Panc1 (cell line): Measurements from ENCODE around the gene RGS5. TPM values are rescaled to one million over a fixed set of nuclear protein-coding genes. Genes with fewer than 3 reads are reported as not detected.
"Not testable (repeated sequence)": the region's sequence is repeated elsewhere in the genome, so short reads cannot be mapped to it uniquely, and the experiment has no call there.

Experiments
- ATAC-seq: fragments of 200-7000 bp; cut with Tn5 transposase; 2 replicates; pipeline ENCODE4 v1.9.1; 2020; ENCODE audit warnings: mild to moderate bottlenecking, moderate library complexity
- BruUV-seq: library from RNA; stranded (reverse); fragments of 400-500 nt; replicated peaks from 2 replicates; lab custom pipeline; 2021; lab: Mats Ljungman, UMichigan
- CTCF ChIA-PET: fragments of 300-600 bp; sonication (Branson Sonifier 250); formaldehyde crosslinking; loops from one replicate; lab custom pipeline; 2022; ENCODE audit warnings: antibody characterized with exemption; lab: Charles Lee
- POLR2A ChIA-PET: fragments of 300-600 bp; sonication (Branson Sonifier 250); formaldehyde crosslinking; loops from one replicate; lab custom pipeline; 2022; ENCODE audit warnings: antibody characterized with exemption; lab: Charles Lee
- DNase-seq: peaks from one replicate; pipeline ENCODE4 v3.0.0-alpha.2; 2010; ENCODE audit warnings: low read depth, low spot score
- H3K27ac ChIP-seq: 2 replicates; pipeline ENCODE4 v1.5.1; 2011; ENCODE audit warnings: mild to moderate bottlenecking, low read length, inconsistent platforms
- H3K27me3 ChIP-seq: fragments of 200-500 bp; sonication (Bioruptor generic); 2 replicates; pipeline ENCODE4 v1.6.0; 2014; ENCODE audit warnings: low read length, inconsistent platforms; ENCODE audit not compliant: control insufficient read depth, insufficient read depth
- H3K36me3 ChIP-seq: fragments of 200-500 bp; sonication (Bioruptor generic); 2 replicates; pipeline ENCODE4 v1.5.1; 2014; ENCODE audit warnings: inconsistent platforms, mild to moderate bottlenecking, low read length, moderate library complexity; ENCODE audit not compliant: control insufficient read depth, insufficient read depth
- H3K4me1 ChIP-seq: 2 replicates; pipeline ENCODE4 v1.5.1; 2011; ENCODE audit warnings: inconsistent platforms, mild to moderate bottlenecking, low read length, moderate library complexity; ENCODE audit not compliant: control insufficient read depth, insufficient read depth
- H3K4me3 ChIP-seq, 2 experiments: 2 replicates each; pipeline ENCODE4 v1.5.1; 2011 to 2012; ENCODE audit warnings: low read depth in 2 of 2, low read length in 2 of 2, mild to moderate bottlenecking in 2 of 2, inconsistent platforms in 1 of 2, moderate library complexity in 1 of 2
- H3K9me3 ChIP-seq: fragments of 200-500 bp; sonication (Bioruptor generic); 2 replicates; pipeline ENCODE4 v1.5.1; 2014; ENCODE audit warnings: low read depth, mild to moderate bottlenecking, inconsistent platforms, low read length, moderate library complexity; ENCODE audit not compliant: control insufficient read depth, insufficient read depth
- CTCF ChIP-seq: fragments of 450-650 bp; IDR thresholded peaks from 2 replicates; pipeline ENCODE4 v1.5.1; 2017; ENCODE audit warnings: mild to moderate bottlenecking
- POLR2AphosphoS5 ChIP-seq: IDR thresholded peaks from 2 replicates; pipeline ENCODE4 v1.6.1; 2012; ENCODE audit warnings: mild to moderate bottlenecking, low read depth, low read length, moderate library complexity
- REST ChIP-seq, 2 experiments: IDR thresholded peaks; 2 replicates each; pipeline ENCODE4 v1.6.1; 2011 to 2012; ENCODE audit warnings: low read depth in 2 of 2, control low read depth in 1 of 2, low read length in 1 of 2, mild to moderate bottlenecking in 1 of 2, moderate library complexity in 1 of 2; ENCODE audit not compliant: insufficient read depth in 1 of 2
- SIN3A ChIP-seq: IDR thresholded peaks from 2 replicates; pipeline ENCODE4 v1.6.1; 2012; ENCODE audit warnings: low read depth, mild to moderate bottlenecking, low read length, moderate library complexity, borderline replicate concordance; ENCODE audit not compliant: insufficient read depth
- TCF7L2 ChIP-seq: IDR thresholded peaks from 2 replicates; pipeline ENCODE4 v1.6.1; 2011; ENCODE audit warnings: mild to moderate bottlenecking, low read depth, low read length, inconsistent platforms
- in situ Hi-C: cut with HindIII; loops from 2 replicates; pipeline ENCODE4 v1.10.0; 2016; ENCODE audit warnings: low sequenced_read_pairs, low pct_unique_long_range_greater_than_20kb
- intact Hi-C: fragments of 100-400 bp; cut with micrococcal nuclease; formaldehyde crosslinking; loops from one replicate; pipeline ENCODE4 v1.10.0; 2022; ENCODE audit not compliant: unreplicated experiment
- total RNA-seq: library from RNA; stranded (reverse); gene quantifications from one replicate; pipeline ENCODE4 v1.2.1, GENCODE V29; 2021; ENCODE audit not compliant: unreplicated experiment

RGS5 gene
- total RNA-seq, 1 experiment from 2014 or later: 1.5 TPM

GRCh38 chr1:163230827-163231226 is 28.1 kb upstream of the RGS5 start:
- H3K4me1 ChIP-seq: no peaks in the 10 kb centered on the region
- H3K36me3 ChIP-seq: no peaks in the 10 kb centered on the region
- no peak overlapping the region for H3K27ac ChIP-seq
- H3K9me3 ChIP-seq: no peaks in the 10 kb centered on the region
- H3K4me3 ChIP-seq: no peak overlapping the region
- in situ Hi-C loops (no loop called here), intact Hi-C loops (no loop called here)
- CTCF ChIA-PET: no interaction called here
- TF ChIP-seq CTCF (no peak), POLR2AphosphoS5 (no peak), REST (IDR thresholded peaks at IDR 0.05; ENCODE audit: insufficient read depth in 1 of 2, low read depth in 2 of 2, low read length in 1 of 2) (no peak), SIN3A (no peak), TCF7L2 (no peak)
- ATAC-seq (no peak), DNase-seq (no peak)
- no TSS peak for BruUV-seq
- POLR2A ChIA-PET: no interaction called here
- H3K27me3 ChIP-seq: no peaks in the 10 kb centered on the region

GRCh38 chr1:163228271-163228670 is 25.6 kb upstream of the RGS5 start:
- H3K27ac ChIP-seq, ATAC-seq, H3K27me3 ChIP-seq, DNase-seq, H3K9me3 ChIP-seq, H3K4me3 ChIP-seq, intact Hi-C loops, H3K4me1 ChIP-seq, H3K36me3 ChIP-seq, in situ Hi-C loops, CTCF ChIA-PET, BruUV-seq, POLR2A ChIA-PET: not testable (repeated sequence)

- no TSS peak for BruUV-seq
- no peaks in the 10 kb centered on the region for H3K9me3 ChIP-seq
- in situ Hi-C loops (no loop called here), intact Hi-C loops (no loop called here)
- H3K4me1 ChIP-seq: no peaks in the 10 kb centered on the region
- no peaks in the 10 kb centered on the region for H3K27me3 ChIP-seq
- H3K27ac ChIP-seq: no peak overlapping the region
- POLR2A ChIA-PET: no interaction called here
- H3K4me3 ChIP-seq: no peak overlapping the region
- no peak for TF ChIP-seq SIN3A
- TF ChIP-seq REST (IDR thresholded peaks at IDR 0.05; ENCODE audit: insufficient read depth in 1 of 2, low read depth in 2 of 2, low read length in 1 of 2): no peak
- no peak for TF ChIP-seq CTCF
- no peak for TF ChIP-seq POLR2AphosphoS5
- TF ChIP-seq TCF7L2: no peak
- DNase-seq: no peak
- CTCF ChIA-PET: no interaction called here
- no peaks in the 10 kb centered on the region for H3K36me3 ChIP-seq
- no peak for ATAC-seq
These were observed 24.4 kb upstream of the RGS5 start for GRCh38 chr1:163227126-163227525.
